Fibroblast of villous mesenchyme (primary cell): ENCODE measurements around the gene TMEM131L. TPM values are rescaled to one million over a fixed set of nuclear protein-coding genes. Genes with fewer than 3 reads are reported as not detected.

ENCODE experiments used
- DNase-seq: peaks from one replicate; pipeline ENCODE4 v3.0.0-alpha.2; 2010; ENCODE audit warnings: low read depth
- H3K4me3 ChIP-seq: 2 replicates; pipeline ENCODE4 v1.5.1; 2011; ENCODE audit warnings: low read depth, mild to moderate bottlenecking, low read length
- CTCF ChIP-seq: IDR thresholded peaks from 2 replicates; pipeline ENCODE4 v1.5.1; 2012; ENCODE audit warnings: low read depth, mild to moderate bottlenecking, low read length; ENCODE audit not compliant: insufficient read depth
- total RNA-seq: library from RNA; depleted of rRNA; stranded (reverse); fragments of >200 nt; gene quantifications from 2 replicates; pipeline ENCODE4 v1.2.3, GENCODE V29; 2012

TMEM131L gene
- total RNA-seq, 1 donor, result 4.7 TPM

- DNase-seq, result no peak
Measured at GRCh38 chr4:153616006-153616555, 149.9 kb downstream of the TMEM131L start.

GRCh38 chr4:153618833-153619232, 152.7 kb downstream of the TMEM131L start:
- no peak for TF ChIP-seq CTCF
- no peak for DNase-seq
- no peak overlapping the region for H3K4me3 ChIP-seq

More at GRCh38 chr4:153616006-153616555, 149.9 kb downstream of the TMEM131L start:
- TF ChIP-seq CTCF, result no peak
- H3K4me3 ChIP-seq, result no peak overlapping the region

- DNase-seq, result no peak
- H3K4me3 ChIP-seq, result no peak overlapping the region
- no peak for TF ChIP-seq CTCF
Measured at GRCh38 chr4:153619811-153620210, 153.7 kb downstream of the TMEM131L start.

- TF ChIP-seq CTCF, result no peak
- H3K4me3 ChIP-seq, result no peak overlapping the region
- peak; percentile 60 for DNase-seq
Measured at GRCh38 chr4:153620352-153620751, 154.2 kb downstream of the TMEM131L start.

- H3K4me3 ChIP-seq, result no peak overlapping the region
- no peak for DNase-seq
- TF ChIP-seq CTCF, result no peak
Measured at GRCh38 chr4:153622093-153622492, 155.9 kb downstream of the TMEM131L start.

- no peak overlapping the region for H3K4me3 ChIP-seq
- DNase-seq, result no peak
- no peak for TF ChIP-seq CTCF
Measured at GRCh38 chr4:153622778-153623240, 156.6 kb downstream of the TMEM131L start.

- no peak overlapping the region for H3K4me3 ChIP-seq
- DNase-seq, result no peak
- no peak for TF ChIP-seq CTCF
Measured at GRCh38 chr4:153623491-153623890, 157.3 kb downstream of the TMEM131L start.
